Omental fat pad (tissue), 4 donors: ENCODE data around the gene ARL13A. TPM values are rescaled to one million over a fixed set of nuclear protein-coding genes. Genes with fewer than 3 reads are reported as not detected.

Source experiments
- ATAC-seq: fragments of 150-250 bp; one replicate; pipeline ENCODE4 v1.9.1; 2016; ENCODE audit warnings: mild to moderate bottlenecking, moderate library complexity; ENCODE audit not compliant: low FRiP score
- DNase-seq: peaks from one replicate; pipeline ENCODE4 v3.0.0-alpha.2; 2019; ENCODE audit warnings: low spot score
- CTCF ChIP-seq, 3 donors: fragments of 450-650 bp; IDR thresholded peaks; one replicate each; pipeline ENCODE4 v1.5.1; 2016 to 2017; ENCODE audit warnings: antibody characterized with exemption in 3 of 3, mild to moderate bottlenecking in 3 of 3, moderate library complexity in 2 of 3
- total RNA-seq, 4 donors: library from RNA; depleted of rRNA; stranded (reverse); fragments of >200 nt; gene quantifications; one replicate each; pipeline ENCODE4 v1.1.0, GENCODE V29; 2016

Gene ARL13A
- total RNA-seq: not detected

GRCh38 chrX:100969408-100969807 lies at the start of gene ARL13A:
ARL13A (plus strand) TSS chrX:100969708; CDS start chrX:100973690, 3,982 bp downstream.
- no peak for DNase-seq
- ATAC-seq: no peak
- TF ChIP-seq CTCF (IDR thresholded peaks at IDR 0.05): no peak

- ATAC-seq (no peak), DNase-seq (no peak)
- TF ChIP-seq CTCF (IDR thresholded peaks at IDR 0.05): no peak
Observed at GRCh38 chrX:100924375-100924774, 45.1 kb upstream of the ARL13A start.

GRCh38 chrX:100926453-100926852 lies 43.1 kb upstream of the ARL13A start:
- ATAC-seq (no peak), DNase-seq (no peak)
- TF ChIP-seq CTCF (IDR thresholded peaks at IDR 0.05): no peak

GRCh38 chrX:100928660-100929613 lies 40.6 kb upstream of the ARL13A start, which contains the start of gene XKRX:
XKRX (minus strand) TSS chrX:100928917; CDS start chrX:100928304, 613 bp downstream.
- no peak for TF ChIP-seq CTCF (IDR thresholded peaks at IDR 0.05)
- DNase-seq (no peak), ATAC-seq (no peak)

- no peak for ATAC-seq
Observed at GRCh38 chrX:100931218-100931924, 38.1 kb upstream of the ARL13A start.

GRCh38 chrX:100931925-100932285 lies 37.6 kb upstream of the ARL13A start:
- DNase-seq (no peak), ATAC-seq (no peak)
- TF ChIP-seq CTCF (IDR thresholded peaks at IDR 0.05): no peak

More at GRCh38 chrX:100931218-100931924, 38.1 kb upstream of the ARL13A start:
- no peak for DNase-seq
- no peak for TF ChIP-seq CTCF (IDR thresholded peaks at IDR 0.05)
